Thymus (tissue), 11 donors: Measurements from ENCODE around the gene CPLX1. TPM values are rescaled to one million over a fixed set of nuclear protein-coding genes. Genes with fewer than 3 reads are reported as not detected.
A peak's percentile ranks its signal among the peaks of the same experiment; 100 is the strongest.
"Not testable (repeated sequence)": the region's sequence is repeated elsewhere in the genome, so short reads cannot be mapped to it uniquely, and the experiment has no call there.

ENCODE experiments used
- DNase-seq, 9 donors: peaks; one replicate each; pipeline ENCODE4 v3.0.0-alpha.2; 2013; ENCODE audit warnings: low spot score in 9 of 9, low read depth in 6 of 9, missing footprints in 1 of 9
- H3K27ac ChIP-seq, 2 donors: one replicate each; pipeline ENCODE4 v1.5.1; 2013; ENCODE audit warnings: control low read depth in 1 of 2, low read depth in 1 of 2, low read length in 1 of 2, mild to moderate bottlenecking in 1 of 2, moderate library complexity in 1 of 2
- H3K27me3 ChIP-seq, 2 donors: one replicate each; pipeline ENCODE4 v1.5.1; 2013; ENCODE audit warnings: low read length in 1 of 2; ENCODE audit not compliant: control insufficient read depth in 2 of 2, insufficient read depth in 1 of 2
- H3K36me3 ChIP-seq, 2 donors: one replicate each; pipeline ENCODE4 v1.5.1; 2013; ENCODE audit warnings: low read length in 1 of 2, mild to moderate bottlenecking in 1 of 2, moderate library complexity in 1 of 2; ENCODE audit not compliant: control insufficient read depth in 2 of 2, insufficient read depth in 2 of 2
- H3K4me1 ChIP-seq, 2 donors: one replicate each; pipeline ENCODE4 v1.5.1; 2013; ENCODE audit warnings: low read length in 2 of 2; ENCODE audit not compliant: control insufficient read depth in 2 of 2, insufficient read depth in 2 of 2
- H3K4me3 ChIP-seq, 2 donors: one replicate each; pipeline ENCODE4 v1.5.1; 2013; ENCODE audit warnings: low read length in 2 of 2, control low read depth in 1 of 2, mild to moderate bottlenecking in 1 of 2
- H3K9me3 ChIP-seq, 2 donors: one replicate each; pipeline ENCODE4 v1.5.1; 2013; ENCODE audit warnings: low read length in 1 of 2, mild to moderate bottlenecking in 1 of 2; ENCODE audit not compliant: control insufficient read depth in 2 of 2, insufficient read depth in 1 of 2
- WGBS: extraction: QIAGEN DNeasy Blood & Tissue Kit; methylation state at CpG from one replicate; pipeline ENCODE4 v1.1.7; 2013; 5-methylcytosine and 5-hydroxymethylcytosine counted together
- polyA plus RNA-seq: library from polyadenylated mRNA; stranded (reverse); fragments of 200-250 nt; gene quantifications from one replicate; pipeline ENCODE4 v1.2.3, GENCODE V29; 2013
- total RNA-seq: library from RNA; stranded (reverse); fragments of 120-200 nt; gene quantifications from one replicate; pipeline ENCODE4 v1.2.4, GENCODE V29; 2013
- donor health status: healthy.

Gene CPLX1
- total and polyA plus RNA-seq, 2 donors = 3.5 to 7.9 TPM

- peaks cover 0 to 7% of the 10 kb centered on the region in 2 donors for H3K9me3 ChIP-seq
- peaks cover 26 to 38% of the 10 kb centered on the region in 2 donors for H3K27me3 ChIP-seq
- H3K27ac ChIP-seq = peak overlapping the region; percentile 89 to 90
- peaks cover 14 to 30% of the 10 kb centered on the region in 2 donors for H3K4me1 ChIP-seq
- WGBS = under 1% methylated on average over 57 of the region's 57 CpGs
- peak; percentile 94 to 99 (median 99) for DNase-seq
- H3K36me3 ChIP-seq = peaks cover 17 to 23% of the 10 kb centered on the region in 2 donors
- peak overlapping the region; percentile 85 to 98 for H3K4me3 ChIP-seq
Measured at GRCh38 chr4:781493-782216, 44.3 kb downstream of the CPLX1 start.

DNA sequence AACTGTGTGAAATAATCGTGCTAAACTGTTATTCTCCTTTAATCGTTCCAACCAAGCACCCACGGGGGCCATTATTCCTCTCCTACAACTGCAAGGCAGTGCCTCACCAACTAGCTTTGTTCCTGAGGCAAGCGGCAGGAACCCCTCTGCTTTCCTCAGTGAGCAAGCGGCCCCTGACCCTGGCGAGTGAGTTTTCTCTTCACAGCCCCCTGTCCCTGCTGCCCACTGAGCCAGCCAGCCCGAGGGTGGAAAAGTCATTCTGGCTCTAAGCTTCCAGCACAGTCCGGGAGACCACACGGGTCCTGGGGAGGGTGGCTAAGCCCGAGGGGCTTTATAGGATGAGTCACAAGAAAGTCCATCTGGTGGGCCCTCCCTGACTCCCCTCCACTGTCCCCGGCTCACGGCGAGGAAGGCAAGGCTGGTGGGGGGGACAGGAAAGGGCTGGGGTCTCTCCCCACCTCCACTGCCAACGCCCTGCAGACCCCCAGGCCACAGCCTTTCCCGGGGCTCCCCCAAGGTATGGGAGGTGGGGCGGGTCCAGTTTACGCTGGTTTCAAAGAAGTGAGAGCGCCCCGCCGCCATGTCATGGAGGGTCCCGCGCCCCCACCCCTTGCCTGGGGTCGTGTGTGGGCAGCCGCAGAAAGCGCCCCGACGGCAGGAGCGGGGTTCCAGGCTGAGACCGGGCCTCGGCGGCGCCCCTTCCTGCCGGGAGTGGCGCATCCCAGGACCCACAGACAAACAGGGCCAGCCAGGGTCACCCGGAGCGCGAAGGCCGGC lies 45.0 kb downstream of the CPLX1 start:
- H3K4me1 ChIP-seq = peaks cover 14 to 29% of the 10 kb centered on the region in 2 donors
- H3K4me3 ChIP-seq = peak overlapping the region; percentile 85 to 98
- WGBS = 8% methylated on average over 38 of the region's 38 CpGs
- peaks cover 19 to 31% of the 10 kb centered on the region in 2 donors for H3K27me3 ChIP-seq
- H3K36me3 ChIP-seq = peaks cover 19 to 27% of the 10 kb centered on the region in 2 donors
- DNase-seq = peak in 1 of 9 donors; percentile 37
- H3K9me3 ChIP-seq = peaks cover 0 to 7% of the 10 kb centered on the region in 2 donors
- H3K27ac ChIP-seq = peak overlapping the region; percentile 84 to 89

- Histone ChIP-seq H3K4me3 (peak overlapping the region; percentile 85 to 98), H3K4me1 (peaks cover 12 to 23% of the 10 kb centered on the region in 2 donors), H3K27me3 (peaks cover 12 to 24% of the 10 kb centered on the region in 2 donors), H3K36me3 (peaks cover 21 to 34% of the 10 kb centered on the region in 2 donors)
- DNase-seq, H3K9me3 ChIP-seq, H3K27ac ChIP-seq: not testable (repeated sequence)
- WGBS = 91% methylated on average over 10 of the region's 10 CpGs
Measured at GRCh38 chr4:780255-780654, 45.7 kb downstream of the CPLX1 start.

- 98% methylated on average over 2 of the region's 2 CpGs for whole genome bisulfite sequencing
- Histone ChIP-seq H3K27me3 (peaks cover 5 to 17% of the 10 kb centered on the region in 2 donors), H3K4me3 (no peak overlapping the region), H3K9me3 (peaks cover 0 to 3% of the 10 kb centered on the region in 2 donors), H3K4me1 (peaks cover 14 to 19% of the 10 kb centered on the region in 2 donors), H3K27ac (no peak overlapping the region), H3K36me3 (peaks cover 22 to 38% of the 10 kb centered on the region in 2 donors)
- no peak for DNase-seq
Measured at GRCh38 chr4:779555-779954, 46.4 kb downstream of the CPLX1 start.

- no peaks in the 10 kb centered on the region for H3K9me3 ChIP-seq
- whole genome bisulfite sequencing = 88% methylated on average over 6 of the region's 6 CpGs
Measured at GRCh38 chr4:777520-778262, 48.2 kb downstream of the CPLX1 start.

DNA sequence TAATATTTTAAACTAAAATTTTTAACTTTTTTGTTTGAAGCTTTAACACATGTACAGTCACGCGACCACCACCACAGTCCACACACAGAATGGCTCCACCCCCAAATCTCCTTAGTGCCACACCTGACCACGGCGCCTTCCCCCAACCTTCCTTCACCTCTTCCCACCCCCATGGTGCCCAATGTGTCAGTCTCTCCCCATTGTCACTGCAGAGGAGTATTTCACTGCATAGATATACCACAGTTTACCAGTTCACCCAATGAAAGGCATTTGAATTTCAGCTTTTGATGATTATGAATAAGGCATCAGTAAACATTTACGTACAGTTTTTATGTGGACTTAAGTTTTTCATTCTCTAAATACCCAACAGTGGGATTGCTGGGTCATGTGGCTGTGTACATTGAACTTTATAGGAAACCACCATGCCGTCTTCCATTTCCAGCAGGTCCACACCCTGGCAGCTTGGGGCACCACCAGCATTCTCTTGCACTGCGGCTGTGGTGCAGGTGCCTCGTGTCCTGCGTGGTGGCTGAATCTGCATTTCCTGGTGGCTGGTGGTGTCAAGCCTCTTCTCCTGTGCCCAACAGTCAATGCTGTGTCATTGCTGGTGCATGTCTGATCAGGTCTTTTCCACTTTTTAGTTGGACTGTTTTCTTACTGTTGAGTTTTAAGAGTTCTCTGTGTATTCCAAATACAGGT lies 49.0 kb downstream of the CPLX1 start:
- Histone ChIP-seq H3K27ac (no peak overlapping the region), H3K4me1 (peaks cover 12 to 14% of the 10 kb centered on the region in 2 donors), H3K27me3 (no peaks in the 10 kb centered on the region), H3K36me3 (peaks cover 31 to 49% of the 10 kb centered on the region in 2 donors), H3K9me3 (no peaks in the 10 kb centered on the region), H3K4me3 (no peak overlapping the region)
- DNase-seq = no peak
- 98% methylated on average over 9 of the region's 9 CpGs for WGBS

More at GRCh38 chr4:777520-778262, 48.2 kb downstream of the CPLX1 start:
- Histone ChIP-seq H3K4me3 (no peak overlapping the region), H3K4me1 (peaks cover 14 to 19% of the 10 kb centered on the region in 2 donors), H3K36me3 (peaks cover 29 to 48% of the 10 kb centered on the region in 2 donors), H3K27me3 (no peaks in the 10 kb centered on the region), H3K27ac (no peak overlapping the region)
- no peak for DNase-seq

DNA sequence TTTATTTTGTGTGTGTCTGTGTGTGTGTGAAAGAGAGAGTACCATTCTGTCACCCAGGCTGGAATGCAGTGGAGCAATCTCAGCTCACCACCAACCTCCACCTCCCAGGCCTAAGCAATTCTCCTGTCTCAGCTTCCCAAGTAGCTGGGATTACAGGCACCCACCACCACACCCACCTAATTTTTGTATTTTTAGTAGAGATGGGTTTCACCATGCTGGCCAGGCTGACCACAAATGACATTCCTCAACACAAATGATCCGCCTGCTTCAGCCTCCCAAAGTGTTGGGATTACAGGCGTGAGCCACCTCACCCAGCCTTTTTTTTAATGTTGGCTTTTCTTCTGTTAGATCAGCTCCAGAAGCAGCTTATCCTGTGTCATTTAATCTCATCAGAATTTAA lies 50.4 kb downstream of the CPLX1 start:
- H3K4me1 ChIP-seq = peaks cover 8 to 11% of the 10 kb centered on the region in 2 donors

DNA sequence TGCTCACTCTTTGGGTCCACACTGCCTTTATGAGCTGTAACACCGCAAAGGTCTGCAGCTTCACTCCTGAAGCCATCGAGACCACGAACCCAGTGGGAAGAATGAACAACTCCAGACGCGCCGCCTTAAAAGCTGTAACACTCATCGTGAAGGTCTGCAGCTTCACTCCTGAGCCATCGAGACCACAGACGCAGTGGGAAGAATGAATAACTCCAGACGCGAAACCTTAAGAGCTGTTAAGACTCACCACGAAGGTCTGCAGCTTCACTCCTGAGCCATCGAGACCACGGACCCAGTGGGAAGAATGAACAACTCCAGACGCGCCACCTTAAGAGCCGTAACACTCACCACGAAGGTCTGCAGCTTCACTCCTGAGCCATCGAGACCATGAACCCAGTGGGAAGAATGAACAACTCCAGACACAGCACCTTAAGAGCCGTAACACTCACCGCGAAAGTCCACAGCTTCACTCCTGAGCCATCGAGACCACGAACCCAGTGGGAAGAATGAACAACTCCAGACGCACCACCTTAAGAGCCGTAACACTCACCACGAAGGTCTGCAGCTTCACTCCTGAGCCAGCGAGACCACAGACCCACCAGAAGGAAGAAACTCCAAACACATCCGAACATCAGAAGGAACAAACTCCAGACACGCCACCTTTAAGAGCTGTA lies 51.4 kb downstream of the CPLX1 start:
- not testable (repeated sequence) for H3K9me3 ChIP-seq, H3K4me1 ChIP-seq, H3K27ac ChIP-seq, H3K27me3 ChIP-seq, DNase-seq, H3K4me3 ChIP-seq
- peaks cover 35 to 57% of the 10 kb centered on the region in 2 donors for H3K36me3 ChIP-seq
- WGBS = 97% methylated on average over 30 of the region's 30 CpGs

More for the DNA sequence above, 50.4 kb downstream of the CPLX1 start:
- not testable (repeated sequence) for H3K27me3 ChIP-seq, H3K4me3 ChIP-seq, H3K27ac ChIP-seq, DNase-seq, H3K9me3 ChIP-seq
- WGBS = over 99% methylated on average over 2 of the region's 2 CpGs
- peaks cover 31 to 55% of the 10 kb centered on the region in 2 donors for H3K36me3 ChIP-seq
